Measurements from ENCODE around the gene SARNP. TPM values are rescaled to one million over a fixed set of nuclear protein-coding genes. Genes with fewer than 3 reads are reported as not detected.

Gene SARNP
- total RNA-seq, 4 donors from 2014 or later, result 46.5 to 66.2 (median 62.8) TPM

- Histone ChIP-seq H3K9me3 (no peaks in the 10 kb centered on the region), H3K36me3 (peaks cover 0 to 30% of the 10 kb centered on the region in 2 donors), H3K4me3 (no peak overlapping the region), H3K4me1 (peaks cover 39 to 56% of the 10 kb centered on the region in 2 donors), H3K27ac (peak overlapping the region; percentile 95 to 100 (median 99)), H3K27me3 (no peaks in the 10 kb centered on the region)
- in situ Hi-C loops (cut with MboI; ENCODE audit: low sequenced_read_pairs in 4 of 4), result loop anchor here in 2 of 4 donors (5.0 to 25.0 kb wide), 3 partner anchors 43 to 1738 kb away; partner anchors contain the start of gene HOXC10 (in 1 of the 2)
- ATAC-seq, result no peak
- TF ChIP-seq, protein P1, sequence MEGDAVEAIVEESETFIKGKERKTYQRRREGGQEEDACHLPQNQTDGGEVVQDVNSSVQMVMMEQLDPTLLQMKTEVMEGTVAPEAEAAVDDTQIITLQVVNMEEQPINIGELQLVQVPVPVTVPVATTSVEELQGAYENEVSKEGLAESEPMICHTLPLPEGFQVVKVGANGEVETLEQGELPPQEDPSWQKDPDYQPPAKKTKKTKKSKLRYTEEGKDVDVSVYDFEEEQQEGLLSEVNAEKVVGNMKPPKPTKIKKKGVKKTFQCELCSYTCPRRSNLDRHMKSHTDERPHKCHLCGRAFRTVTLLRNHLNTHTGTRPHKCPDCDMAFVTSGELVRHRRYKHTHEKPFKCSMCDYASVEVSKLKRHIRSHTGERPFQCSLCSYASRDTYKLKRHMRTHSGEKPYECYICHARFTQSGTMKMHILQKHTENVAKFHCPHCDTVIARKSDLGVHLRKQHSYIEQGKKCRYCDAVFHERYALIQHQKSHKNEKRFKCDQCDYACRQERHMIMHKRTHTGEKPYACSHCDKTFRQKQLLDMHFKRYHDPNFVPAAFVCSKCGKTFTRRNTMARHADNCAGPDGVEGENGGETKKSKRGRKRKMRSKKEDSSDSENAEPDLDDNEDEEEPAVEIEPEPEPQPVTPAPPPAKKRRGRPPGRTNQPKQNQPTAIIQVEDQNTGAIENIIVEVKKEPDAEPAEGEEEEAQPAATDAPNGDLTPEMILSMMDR (IDR thresholded peaks at IDR 0.05 in 4 of 5, conservative IDR thresholded peaks at IDR 0.05 in 1 of 5), result no peak
- no peak for TF ChIP-seq POLR2A (IDR thresholded peaks at IDR 0.05)
- intact Hi-C loops (cut with DNase I; ENCODE audit: low total_unique reads), result loop anchor here (5.0 to 10.0 kb wide), 7 partner anchors 68 to 1730 kb away; partner anchors contain the start of genes BAZ2A, NAB2, NACA and RPL41
- DNase-seq, result peak in 1 of 2 donors; percentile 17
Observed at GRCh38 chr12:55724940-55725309, 92.6 kb downstream of the SARNP start.

DNA sequence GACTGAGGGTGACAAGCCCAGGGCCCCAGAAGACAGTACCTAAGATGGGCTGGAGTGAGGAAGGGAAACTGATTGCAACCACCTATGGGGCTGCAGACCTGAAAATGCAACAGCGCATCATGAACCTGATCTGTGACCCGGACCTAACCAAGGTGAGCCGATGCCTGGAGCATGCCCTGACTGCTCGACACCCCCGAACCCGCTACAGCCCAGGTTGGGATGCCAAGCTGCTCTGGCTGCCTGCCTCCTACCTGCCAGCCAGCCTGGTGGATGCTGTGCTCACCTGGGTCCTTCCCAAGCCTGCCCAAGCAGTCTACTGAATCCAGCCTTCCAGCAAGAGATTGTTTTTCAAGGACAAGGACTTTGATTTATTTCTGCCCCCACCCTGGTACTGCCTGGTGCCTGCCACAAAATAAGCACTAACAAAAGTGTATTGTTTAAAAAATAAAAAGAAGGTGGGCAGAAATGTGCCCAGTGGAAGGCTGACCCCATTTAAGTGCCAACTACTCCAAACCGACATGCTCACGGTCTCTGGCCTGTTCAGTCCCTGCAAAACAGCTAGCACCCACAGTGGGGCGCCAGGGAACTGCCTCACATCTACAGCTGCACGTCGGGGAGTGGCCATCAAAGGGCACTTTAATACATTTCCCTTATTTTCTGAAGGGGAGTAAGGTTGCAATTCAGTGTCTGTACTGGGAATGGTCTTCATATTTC is 93.1 kb downstream of the SARNP start:
- in situ Hi-C loops (cut with MboI; ENCODE audit: low sequenced_read_pairs in 4 of 4), result loop anchor here in 2 of 4 donors (5.0 to 25.0 kb wide), 3 partner anchors 42 to 1737 kb away; partner anchors contain the start of gene HOXC10 (in 1 of the 2)
- intact Hi-C loops (cut with DNase I; ENCODE audit: low total_unique reads), result loop anchor here (5.0 to 10.0 kb wide), 6 partner anchors 67 to 1730 kb away; partner anchors contain the start of genes BAZ2A, NAB2 and NACA
- no peak for TF ChIP-seq POLR2A (IDR thresholded peaks at IDR 0.05)
- TF ChIP-seq, protein P1 (IDR thresholded peaks at IDR 0.05 in 4 of 5, conservative IDR thresholded peaks at IDR 0.05 in 1 of 5), result peak; percentile 43 to 68 (median 50)

DNA sequence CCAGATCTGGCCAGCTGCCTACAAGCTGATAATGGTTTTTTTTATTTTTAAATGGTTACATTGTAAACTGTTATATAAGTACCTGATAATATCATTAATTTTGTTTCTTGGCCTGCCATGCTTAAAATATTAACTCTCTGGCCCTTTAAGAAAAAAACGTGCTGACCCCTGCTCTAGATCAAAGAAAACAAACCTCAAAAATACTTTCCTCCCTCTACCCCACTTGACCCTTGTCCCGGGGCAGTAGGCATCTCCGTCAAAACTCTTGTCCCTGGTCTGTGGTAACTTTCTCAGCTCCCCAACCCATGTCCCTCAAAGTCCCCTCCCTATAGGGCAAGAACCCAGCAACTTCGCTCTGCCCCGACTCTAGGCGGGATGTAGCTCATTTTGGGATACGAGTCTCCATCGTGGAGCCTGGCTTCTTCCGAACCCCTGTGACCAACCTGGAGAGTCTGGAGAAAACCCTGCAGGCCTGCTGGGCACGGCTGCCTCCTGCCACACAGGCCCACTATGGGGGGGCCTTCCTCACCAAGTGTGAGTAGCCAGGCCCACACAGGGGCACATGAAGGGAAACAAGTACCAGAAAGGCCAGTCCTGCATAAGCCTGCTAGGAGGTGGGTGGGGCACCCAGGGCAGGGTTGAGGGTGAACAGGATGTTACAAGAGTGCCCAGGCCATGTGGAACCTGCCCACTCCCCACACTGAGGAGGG is 93.9 kb downstream of the SARNP start:
- Histone ChIP-seq H3K27ac (peak overlapping the region; percentile 95 to 100 (median 99)), H3K36me3 (peaks cover 0 to 30% of the 10 kb centered on the region in 2 donors), H3K4me3 (no peak overlapping the region), H3K9me3 (no peaks in the 10 kb centered on the region), H3K27me3 (no peaks in the 10 kb centered on the region), H3K4me1 (peaks cover 49 to 65% of the 10 kb centered on the region in 2 donors)
- peak in 1 of 2 donors; percentile 24 for DNase-seq
- intact Hi-C loops (cut with DNase I; ENCODE audit: low total_unique reads), result loop anchor here (5.0 to 10.0 kb wide), 6 partner anchors 66 to 1729 kb away; partner anchors contain the start of genes BAZ2A, NAB2 and NACA
- in situ Hi-C loops (cut with MboI; ENCODE audit: low sequenced_read_pairs in 4 of 4), result loop anchor here in 2 of 4 donors (5.0 to 25.0 kb wide), 3 partner anchors 41 to 1736 kb away; partner anchors contain the start of gene HOXC10 (in 1 of the 2)
- ATAC-seq, result no peak
- TF ChIP-seq POLR2A (IDR thresholded peaks at IDR 0.05), result no peak
- TF ChIP-seq, protein P1 (IDR thresholded peaks at IDR 0.05 in 4 of 5, conservative IDR thresholded peaks at IDR 0.05 in 1 of 5), result no peak

More for the DNA sequence above, 93.1 kb downstream of the SARNP start:
- Histone ChIP-seq H3K9me3 (no peaks in the 10 kb centered on the region), H3K4me1 (peaks cover 42 to 58% of the 10 kb centered on the region in 2 donors), H3K27me3 (no peaks in the 10 kb centered on the region), H3K4me3 (no peak overlapping the region), H3K36me3 (peaks cover 0 to 30% of the 10 kb centered on the region in 2 donors), H3K27ac (peak overlapping the region; percentile 95 to 100 (median 99))
- ATAC-seq (no peak), DNase-seq (peak in 1 of 2 donors; percentile 82)

GRCh38 chr12:55722948-55723347 is 94.6 kb downstream of the SARNP start:
- peak in 1 of 2 donors; percentile 21 for DNase-seq

More at GRCh38 chr12:55722948-55723347, 94.6 kb downstream of the SARNP start:
- TF ChIP-seq, protein P1 (IDR thresholded peaks at IDR 0.05 in 4 of 5, conservative IDR thresholded peaks at IDR 0.05 in 1 of 5), result no peak
- no peak for TF ChIP-seq POLR2A (IDR thresholded peaks at IDR 0.05)
- Histone ChIP-seq H3K27me3 (no peaks in the 10 kb centered on the region), H3K4me1 (peaks cover 56 to 73% of the 10 kb centered on the region in 2 donors), H3K36me3 (peaks cover 0 to 30% of the 10 kb centered on the region in 2 donors), H3K4me3 (no peak overlapping the region), H3K9me3 (no peaks in the 10 kb centered on the region), H3K27ac (peak overlapping the region; percentile 95 to 100 (median 99))
- ATAC-seq, result no peak
- in situ Hi-C loops (cut with MboI; ENCODE audit: low sequenced_read_pairs in 4 of 4), result loop anchor here in 2 of 4 donors (5.0 to 25.0 kb wide), 3 partner anchors 41 to 1736 kb away; partner anchors contain the start of gene HOXC10 (in 1 of the 2)
- intact Hi-C loops (cut with DNase I; ENCODE audit: low total_unique reads), result loop anchor here (5.0 to 10.0 kb wide), 6 partner anchors 66 to 1728 kb away; partner anchors contain the start of genes BAZ2A, NAB2 and NACA

Measured in gastrocnemius medialis (tissue), 4 donors.